Measurements from ENCODE around the gene CPT2. TPM values are rescaled to one million over a fixed set of nuclear protein-coding genes. Genes with fewer than 3 reads are reported as not detected.

The CPT2 gene
- total and polyA plus RNA-seq, 2 of the 13 experiments (the other 11 are each of a cell fraction or from before 2014, with no cell fraction given), result 12.6 to 14.6 TPM

- TF ChIP-seq, protein P1, sequence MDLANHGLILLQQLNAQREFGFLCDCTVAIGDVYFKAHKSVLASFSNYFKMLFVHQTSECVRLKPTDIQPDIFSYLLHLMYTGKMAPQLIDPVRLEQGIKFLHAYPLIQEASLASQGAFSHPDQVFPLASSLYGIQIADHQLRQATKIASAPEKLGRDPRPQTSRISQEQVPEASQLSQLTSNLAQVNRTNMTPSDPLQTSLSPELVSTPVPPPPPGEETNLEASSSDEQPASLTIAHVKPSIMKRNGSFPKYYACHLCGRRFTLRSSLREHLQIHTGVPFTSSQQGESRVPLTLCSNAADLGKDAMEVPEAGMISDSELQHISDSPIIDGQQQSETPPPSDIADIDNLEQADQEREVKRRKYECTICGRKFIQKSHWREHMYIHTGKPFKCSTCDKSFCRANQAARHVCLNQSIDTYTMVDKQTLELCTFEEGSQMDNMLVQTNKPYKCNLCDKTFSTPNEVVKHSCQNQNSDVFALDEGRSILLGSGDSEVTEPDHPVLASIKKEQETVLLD (CRISPR knock-in tag; IDR thresholded peaks at IDR 0.05; ENCODE audit: low read depth), result no peak; the same call in 1 of the 2 replicates
- TF ChIP-seq TBP (CRISPR knock-in tag; IDR thresholded peaks at IDR 0.05), result no peak
- no peak for TF ChIP-seq FOSL1 (CRISPR knock-in tag; IDR thresholded peaks at IDR 0.05; ENCODE audit: borderline replicate concordance)
- no peak for TF ChIP-seq PAF1 (CRISPR knock-in tag; IDR thresholded peaks at IDR 0.05)
- TF ChIP-seq NFYB (CRISPR knock-in tag; IDR thresholded peaks at IDR 0.05), result peak; percentile 44; the same call in 1 of the 2 replicates
- TF ChIP-seq, protein P2, sequence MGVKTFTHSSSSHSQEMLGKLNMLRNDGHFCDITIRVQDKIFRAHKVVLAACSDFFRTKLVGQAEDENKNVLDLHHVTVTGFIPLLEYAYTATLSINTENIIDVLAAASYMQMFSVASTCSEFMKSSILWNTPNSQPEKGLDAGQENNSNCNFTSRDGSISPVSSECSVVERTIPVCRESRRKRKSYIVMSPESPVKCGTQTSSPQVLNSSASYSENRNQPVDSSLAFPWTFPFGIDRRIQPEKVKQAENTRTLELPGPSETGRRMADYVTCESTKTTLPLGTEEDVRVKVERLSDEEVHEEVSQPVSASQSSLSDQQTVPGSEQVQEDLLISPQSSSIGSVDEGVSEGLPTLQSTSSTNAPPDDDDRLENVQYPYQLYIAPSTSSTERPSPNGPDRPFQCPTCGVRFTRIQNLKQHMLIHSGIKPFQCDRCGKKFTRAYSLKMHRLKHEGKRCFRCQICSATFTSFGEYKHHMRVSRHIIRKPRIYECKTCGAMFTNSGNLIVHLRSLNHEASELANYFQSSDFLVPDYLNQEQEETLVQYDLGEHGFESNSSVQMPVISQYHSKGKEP (CRISPR knock-in tag; IDR thresholded peaks at IDR 0.05), result no peak; the same call in 1 of the 2 replicates
- no peak for TF ChIP-seq MBNL3 (CRISPR knock-in tag; conservative IDR thresholded peaks at IDR 0.05)
- 0 out of 2 replicates have a peak, but pooled peaks have one; percentile 38 for TF ChIP-seq ZNF567 (CRISPR knock-in tag; IDR thresholded peaks at IDR 0.05; ENCODE audit: borderline replicate concordance)
- peak; percentile 71 for TF ChIP-seq ZNF12 (CRISPR knock-in tag; IDR thresholded peaks at IDR 0.05)
- TF ChIP-seq CEBPG (CRISPR knock-in tag; IDR thresholded peaks at IDR 0.05), result peak; percentile 71
- no peak for TF ChIP-seq PLRG1 (conservative IDR thresholded peaks at IDR 0.05)
- peak; percentile 97 for TF ChIP-seq HDAC1 (CRISPR knock-in tag; IDR thresholded peaks at IDR 0.05)
- TF ChIP-seq KAT2B (IDR thresholded peaks at IDR 0.05; ENCODE audit: borderline replicate concordance, low read depth, low read length), result no peak
- peak; percentile 93 for TF ChIP-seq ZZZ3 (CRISPR knock-in tag; IDR thresholded peaks at IDR 0.05; ENCODE audit: borderline replicate concordance)
- peak; percentile 54; the same call in 1 of the 2 replicates for TF ChIP-seq MIXL1 (CRISPR knock-in tag; IDR thresholded peaks at IDR 0.05)
- peak; percentile 64 for TF ChIP-seq ZNF639 (CRISPR knock-in tag; conservative IDR thresholded peaks at IDR 0.05)
- TF ChIP-seq NFE2 (CRISPR knock-in tag; IDR thresholded peaks at IDR 0.05), result no peak
- TF ChIP-seq ZNF784 (CRISPR knock-in tag; IDR thresholded peaks at IDR 0.05; ENCODE audit: borderline replicate concordance), result no peak
- TF ChIP-seq SMYD3 (CRISPR knock-in tag; IDR thresholded peaks at IDR 0.05), result no peak
- TF ChIP-seq ELK4 (CRISPR knock-in tag; IDR thresholded peaks at IDR 0.05; ENCODE audit: borderline replicate concordance), result no peak
- peak; percentile 73 for TF ChIP-seq AGO2 (optimal IDR thresholded peaks at IDR 0.05; ENCODE audit: low read depth, low read length)
- peak; percentile 87 for TF ChIP-seq NR0B2 (CRISPR knock-in tag; IDR thresholded peaks at IDR 0.05)
- peak; percentile 89 for TF ChIP-seq HDAC2 (CRISPR knock-in tag; IDR thresholded peaks at IDR 0.05)
- TF ChIP-seq BRD4 (CRISPR knock-in tag; IDR thresholded peaks at IDR 0.05), result peak; percentile 67; the same call in 1 of the 2 replicates
These were observed 41.9 kb downstream of the CPT2 start, which contains the start of gene MAGOH (continued) for GRCh38 chr1:53238197-53239155.
